Measurements from ENCODE around the gene AP5Z1. TPM values are rescaled to one million over a fixed set of nuclear protein-coding genes. Genes with fewer than 3 reads are reported as not detected.

AP5Z1 gene
- total RNA-seq, 4 donors from 2014 or later: 19.7 to 35.4 (median 25.4) TPM

DNA sequence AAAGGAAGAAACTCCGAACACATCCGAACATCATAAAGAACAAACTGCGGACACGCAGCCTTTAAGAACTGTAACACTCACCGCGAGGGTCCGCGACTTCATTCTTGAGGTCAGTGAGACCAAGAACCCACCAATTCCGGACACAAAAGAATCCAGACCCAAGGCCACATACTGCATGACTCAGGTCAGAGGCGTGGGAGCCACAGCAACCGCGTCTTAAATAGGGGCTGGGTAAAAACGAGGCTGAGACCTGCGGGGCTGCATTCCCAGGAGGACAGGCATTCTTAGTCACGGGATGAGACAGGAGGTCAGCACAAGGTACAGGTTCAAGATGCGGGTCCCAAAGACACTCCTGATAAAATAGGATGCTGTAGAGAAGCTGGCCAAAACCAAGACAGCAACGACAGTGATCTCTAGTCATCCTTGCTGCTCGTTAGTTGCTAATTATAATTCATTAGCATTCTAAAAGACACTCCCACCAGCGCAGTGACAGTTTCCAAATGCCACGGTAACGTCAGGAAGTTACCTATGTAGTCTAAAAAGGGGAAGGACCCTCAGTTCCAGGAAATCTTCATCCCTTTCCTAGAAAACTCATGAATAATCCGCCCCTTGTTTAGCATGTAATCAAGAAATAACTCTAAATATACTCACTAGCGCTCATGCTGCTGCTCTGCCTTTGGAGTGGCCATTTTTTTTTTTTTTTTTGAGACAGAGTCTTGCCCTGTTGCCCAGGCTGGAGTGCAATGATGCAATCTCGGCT is 19.3 kb downstream of the AP5Z1 start:
- WGBS, 2 donors: 92 to 93% methylated on average over 24 of the region's 24 CpGs
- peaks cover 4 to 6% of the 10 kb centered on the region in 2 donors for H3K4me1 ChIP-seq
- H3K27me3 ChIP-seq: no peaks in the 10 kb centered on the region
- no peak overlapping the region for H3K4me3 ChIP-seq (replicated peaks in 1 of 3)
- no peak for DNase-seq
- H3K27ac ChIP-seq: no peak overlapping the region
- TF ChIP-seq, protein P1, sequence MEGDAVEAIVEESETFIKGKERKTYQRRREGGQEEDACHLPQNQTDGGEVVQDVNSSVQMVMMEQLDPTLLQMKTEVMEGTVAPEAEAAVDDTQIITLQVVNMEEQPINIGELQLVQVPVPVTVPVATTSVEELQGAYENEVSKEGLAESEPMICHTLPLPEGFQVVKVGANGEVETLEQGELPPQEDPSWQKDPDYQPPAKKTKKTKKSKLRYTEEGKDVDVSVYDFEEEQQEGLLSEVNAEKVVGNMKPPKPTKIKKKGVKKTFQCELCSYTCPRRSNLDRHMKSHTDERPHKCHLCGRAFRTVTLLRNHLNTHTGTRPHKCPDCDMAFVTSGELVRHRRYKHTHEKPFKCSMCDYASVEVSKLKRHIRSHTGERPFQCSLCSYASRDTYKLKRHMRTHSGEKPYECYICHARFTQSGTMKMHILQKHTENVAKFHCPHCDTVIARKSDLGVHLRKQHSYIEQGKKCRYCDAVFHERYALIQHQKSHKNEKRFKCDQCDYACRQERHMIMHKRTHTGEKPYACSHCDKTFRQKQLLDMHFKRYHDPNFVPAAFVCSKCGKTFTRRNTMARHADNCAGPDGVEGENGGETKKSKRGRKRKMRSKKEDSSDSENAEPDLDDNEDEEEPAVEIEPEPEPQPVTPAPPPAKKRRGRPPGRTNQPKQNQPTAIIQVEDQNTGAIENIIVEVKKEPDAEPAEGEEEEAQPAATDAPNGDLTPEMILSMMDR (IDR thresholded peaks at IDR 0.05): no peak
- TF ChIP-seq POLR2A (IDR thresholded peaks at IDR 0.05): no peak
- no peaks in the 10 kb centered on the region for H3K9me3 ChIP-seq
- intact Hi-C loops (cut with DNase I): no loop called here
- H3K36me3 ChIP-seq: peaks cover 8 to 20% of the 10 kb centered on the region in 2 donors

GRCh38 chr7:4796453-4796852 is 21.0 kb downstream of the AP5Z1 start:
- Histone ChIP-seq H3K36me3 (peaks cover 0 to 6% of the 10 kb centered on the region in 2 donors), H3K4me3 (replicated peaks in 1 of 3) (no peak overlapping the region), H3K9me3 (no peaks in the 10 kb centered on the region), H3K4me1 (peaks cover 4 to 6% of the 10 kb centered on the region in 2 donors), H3K27me3 (no peaks in the 10 kb centered on the region), H3K27ac (no peak overlapping the region)
- TF ChIP-seq, protein P1 (IDR thresholded peaks at IDR 0.05): no peak
- no peak for TF ChIP-seq POLR2A (IDR thresholded peaks at IDR 0.05)
- intact Hi-C loops (cut with DNase I): no loop called here
- 89 to 91% methylated on average over 9 of the region's 9 CpGs for WGBS, 2 donors
- no peak for DNase-seq

GRCh38 chr7:4797858-4798705 is 22.7 kb downstream of the AP5Z1 start:
- intact Hi-C loops (cut with DNase I): no loop called here
- Histone ChIP-seq H3K27me3 (no peaks in the 10 kb centered on the region), H3K36me3 (no peaks in the 10 kb centered on the region), H3K4me3 (replicated peaks in 1 of 3) (no peak overlapping the region), H3K9me3 (no peaks in the 10 kb centered on the region), H3K27ac (no peak overlapping the region), H3K4me1 (no peaks in the 10 kb centered on the region)
- no peak for TF ChIP-seq POLR2A (IDR thresholded peaks at IDR 0.05)
- TF ChIP-seq, protein P1 (IDR thresholded peaks at IDR 0.05): peak; percentile 55 to 90 (median 66)
- peak; percentile 32 to 35 for DNase-seq
- 20 to 26% methylated on average over 25 to 26 of the region's 37 CpGs for WGBS, 2 donors

DNA sequence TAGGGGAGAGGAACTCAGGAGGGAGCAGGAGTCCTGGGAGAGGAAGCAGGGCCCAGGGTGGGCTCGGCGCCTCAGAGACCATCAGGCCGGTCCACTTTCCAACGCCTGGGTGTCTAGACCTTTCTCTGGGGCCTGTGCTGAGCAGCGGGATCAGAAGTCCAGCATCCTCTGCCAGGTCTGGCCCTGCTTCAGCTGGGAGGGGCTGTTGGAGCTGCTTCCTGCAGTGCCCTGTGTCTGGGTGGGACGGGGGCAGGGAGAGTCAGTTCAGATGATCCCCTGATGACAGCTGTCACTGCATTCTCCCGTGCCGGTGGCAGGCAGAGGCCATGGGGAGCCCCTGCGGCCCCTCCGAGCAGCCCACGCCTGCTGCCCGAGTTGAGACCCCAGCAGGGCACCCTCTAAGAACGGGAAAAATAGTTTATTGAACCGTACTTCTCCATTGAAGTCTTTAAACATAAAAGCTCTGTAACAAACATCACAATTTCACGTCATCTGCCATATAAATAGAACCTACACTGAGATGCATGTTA is 23.3 kb downstream of the AP5Z1 start:
- WGBS, 2 donors: 81 to 82% methylated on average over 10 to 11 of the region's 15 CpGs
- no peaks in the 10 kb centered on the region for H3K4me1 ChIP-seq
- intact Hi-C loops (cut with DNase I): no loop called here
- H3K27me3 ChIP-seq: no peaks in the 10 kb centered on the region
- H3K27ac ChIP-seq: no peak overlapping the region
- no peak for TF ChIP-seq POLR2A (IDR thresholded peaks at IDR 0.05)
- TF ChIP-seq, protein P1 (IDR thresholded peaks at IDR 0.05): no peak
- no peak for DNase-seq
- no peaks in the 10 kb centered on the region for H3K36me3 ChIP-seq
- no peak overlapping the region for H3K4me3 ChIP-seq (replicated peaks in 1 of 3)
- no peaks in the 10 kb centered on the region for H3K9me3 ChIP-seq
